ENCODE results near the gene C15orf39.
"Not testable (repeated sequence)": the region's sequence is repeated elsewhere in the genome, so short reads cannot be mapped to it uniquely, and the experiment has no call there.

C15orf39 gene

DNA sequence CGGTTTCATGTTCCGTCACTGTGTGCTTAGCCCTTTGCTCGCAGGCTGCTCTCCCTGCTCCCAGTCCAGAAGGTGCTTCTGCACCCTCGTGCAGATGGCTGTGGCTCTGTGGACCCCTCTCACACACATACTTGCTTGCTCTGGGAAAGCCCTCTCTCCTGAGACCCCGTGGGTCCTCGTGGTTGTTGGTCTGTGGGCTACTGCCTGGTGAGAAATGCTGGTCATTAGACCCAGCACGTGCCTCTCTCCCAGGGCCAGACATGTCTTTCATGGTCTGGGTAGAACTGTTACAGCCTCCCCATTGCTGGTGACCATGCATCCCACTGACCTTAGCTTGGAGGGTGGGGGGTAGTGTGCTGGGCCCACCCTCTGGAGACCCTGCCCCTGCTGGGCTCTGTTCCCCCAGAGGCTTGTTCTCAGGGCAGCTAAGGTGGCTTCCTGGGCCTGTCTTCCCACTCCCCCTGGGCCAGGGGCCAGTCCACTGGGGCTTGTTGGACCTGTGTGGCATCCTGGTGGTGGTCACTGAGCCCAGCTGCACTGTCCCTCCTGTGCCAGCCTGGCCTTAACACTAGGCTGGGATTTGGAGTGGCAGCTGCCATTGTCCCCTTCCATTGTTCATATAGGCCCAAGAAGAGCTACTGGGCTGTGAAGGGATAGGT is 10.6 kb downstream of the C15orf39 start:
- DNase-seq (ENCODE audit: low read depth), result no peak

DNA sequence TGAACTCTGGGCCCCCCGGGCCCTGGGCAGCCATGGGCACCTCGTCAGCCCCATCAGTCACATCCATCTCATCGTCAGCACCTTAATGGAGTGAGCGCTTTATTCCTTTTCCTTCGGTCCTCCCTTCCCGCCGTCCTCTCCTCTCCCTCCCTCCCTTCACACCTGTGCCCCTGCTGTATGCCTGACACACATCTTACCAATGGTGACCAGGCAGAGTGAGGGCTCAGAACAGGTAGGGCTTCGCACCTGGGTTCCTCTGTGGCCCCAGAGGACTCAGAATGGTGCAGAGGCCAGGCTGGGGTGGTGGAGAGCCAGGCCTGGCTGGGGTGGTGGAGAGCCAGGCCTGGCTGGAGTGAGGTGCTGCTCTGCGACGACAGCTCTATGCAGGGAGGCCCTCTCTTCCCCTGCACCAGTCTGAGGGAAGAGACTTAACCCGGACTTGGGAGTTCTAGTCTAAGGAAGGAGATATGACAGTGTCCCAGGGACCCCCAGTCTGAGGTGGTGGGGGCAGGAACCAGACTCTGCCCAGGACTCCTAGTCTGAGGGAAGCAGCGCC is 11.6 kb downstream of the C15orf39 start:
- no peak for DNase-seq (ENCODE audit: low read depth)

DNA sequence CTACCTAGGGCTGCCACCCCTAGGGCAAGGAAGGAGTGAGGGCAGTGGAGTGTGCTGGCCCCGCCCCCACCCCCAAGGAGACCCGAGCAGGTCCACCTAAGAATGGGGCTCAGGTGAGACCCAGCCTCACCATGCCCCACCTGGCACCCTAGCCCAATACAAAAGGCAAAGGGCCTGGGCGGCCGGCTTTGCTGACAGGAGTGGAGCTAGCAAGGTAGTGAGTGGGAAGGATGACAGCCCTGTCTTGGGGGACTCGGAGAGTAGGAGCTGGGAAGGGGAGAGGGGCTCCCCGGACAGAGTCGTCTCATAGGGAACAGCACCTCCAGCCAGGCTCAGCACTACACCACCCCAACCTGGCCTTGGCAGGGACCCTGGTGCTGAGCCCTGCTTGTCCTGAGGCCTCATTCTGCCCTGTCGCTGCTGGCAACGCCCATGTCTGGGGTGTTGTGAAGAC is 12.1 kb downstream of the C15orf39 start:
- DNase-seq (ENCODE audit: low read depth), result no peak

DNA sequence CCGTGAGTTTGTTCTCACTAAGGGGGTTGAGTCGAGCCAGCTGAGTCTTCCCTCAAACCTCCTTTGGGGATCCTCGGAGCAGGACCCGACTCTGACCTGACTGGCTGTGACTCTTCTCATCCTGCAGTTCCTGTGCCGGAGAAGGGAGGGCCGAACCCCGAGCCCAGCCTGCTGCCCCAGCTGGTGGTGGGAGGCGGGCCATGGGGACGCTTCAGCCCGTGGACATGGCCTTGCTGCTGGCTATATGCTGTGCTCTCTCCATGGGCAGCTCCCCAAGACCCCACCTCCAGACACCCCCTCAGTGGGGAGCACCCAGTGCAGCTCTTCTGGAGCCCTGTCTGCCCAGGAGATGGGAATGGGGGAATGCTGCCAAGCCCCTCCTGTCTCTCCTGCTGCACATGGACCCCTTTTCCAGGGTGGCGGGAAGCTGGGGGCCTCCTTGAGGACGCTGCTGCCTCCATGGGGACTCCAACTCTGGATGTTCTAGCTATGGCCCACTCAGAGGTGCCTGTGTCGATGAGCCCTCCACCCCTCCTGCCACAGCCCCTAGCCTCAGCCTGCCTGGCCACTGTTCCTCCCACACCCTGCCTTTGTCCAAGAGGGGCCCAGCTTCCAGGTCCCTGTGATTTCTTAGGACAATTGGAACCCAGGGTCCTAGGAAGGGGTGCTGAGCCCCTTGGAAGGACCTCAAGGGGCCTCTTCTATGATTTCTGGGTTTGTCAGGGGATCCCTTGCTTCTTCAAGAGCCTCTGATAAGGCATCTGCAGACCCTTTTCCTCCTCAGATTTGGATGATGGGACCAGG is 12.8 kb downstream of the C15orf39 start:
- no peak for DNase-seq (ENCODE audit: low read depth)

DNA sequence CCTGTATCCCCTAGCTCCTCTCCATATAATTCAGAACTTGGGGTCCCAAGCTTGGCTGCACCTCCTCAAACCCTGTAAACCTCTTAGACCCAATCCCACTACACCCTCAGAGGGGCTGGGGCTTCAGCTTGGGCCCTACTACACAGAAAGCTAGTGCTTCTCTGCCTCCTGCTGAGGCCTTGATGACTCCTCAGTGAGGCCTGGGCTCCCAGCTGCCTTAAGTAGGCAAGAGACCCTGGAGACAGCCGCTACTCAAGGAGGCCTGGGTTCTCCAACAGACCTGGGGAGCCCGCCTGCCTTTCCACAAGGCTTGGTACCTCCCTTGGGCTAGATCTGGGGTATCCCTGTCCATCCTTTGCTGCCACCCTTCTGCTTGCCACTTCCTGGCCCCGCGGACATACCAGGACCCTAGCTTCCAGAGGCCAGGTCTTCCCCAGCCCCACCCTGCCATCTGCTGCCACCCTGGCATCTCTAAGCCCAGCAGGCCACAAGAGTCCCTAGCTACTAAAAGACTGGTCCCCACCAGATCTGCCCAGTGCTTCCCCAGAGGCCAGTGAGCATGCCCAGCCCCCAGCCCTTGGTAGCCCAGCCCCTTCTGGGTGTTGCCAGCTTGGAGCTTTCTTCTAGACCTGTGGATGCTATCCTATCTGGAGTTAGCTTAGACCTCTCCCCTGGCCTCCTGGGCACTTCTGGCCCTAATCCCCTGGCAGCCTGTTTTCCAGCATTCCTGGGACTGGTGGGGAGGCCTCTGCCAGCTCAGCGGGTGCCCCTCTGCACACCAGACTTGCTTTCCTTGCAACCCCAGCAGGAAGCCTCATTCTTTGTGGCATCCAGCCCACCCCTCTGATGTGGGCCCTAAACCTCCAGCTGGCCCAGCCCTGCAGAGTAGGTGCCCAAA is 13.7 kb downstream of the C15orf39 start:
- DNase-seq (ENCODE audit: low read depth), result no peak

DNA sequence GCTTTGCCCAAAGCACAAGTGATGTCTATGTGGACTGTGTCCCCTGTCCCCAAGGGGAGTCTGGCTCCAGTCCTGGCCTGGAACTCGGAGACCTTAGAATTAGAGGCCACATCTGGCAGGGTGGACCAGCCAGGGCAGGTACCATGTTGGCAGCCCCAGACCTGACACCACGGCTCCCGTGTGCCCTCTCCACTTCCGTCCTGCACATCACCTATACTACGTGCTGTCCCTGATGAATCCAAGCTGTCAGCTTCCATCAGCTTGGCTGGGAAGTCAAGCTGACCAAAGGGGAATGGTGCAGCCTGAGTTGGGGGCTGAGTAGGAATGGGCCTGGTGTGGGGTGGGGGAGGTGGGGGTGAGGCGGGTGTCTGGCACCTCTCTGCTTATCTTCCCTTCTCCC is 15.3 kb downstream of the C15orf39 start:
- no peak for DNase-seq (ENCODE audit: low read depth)

DNA sequence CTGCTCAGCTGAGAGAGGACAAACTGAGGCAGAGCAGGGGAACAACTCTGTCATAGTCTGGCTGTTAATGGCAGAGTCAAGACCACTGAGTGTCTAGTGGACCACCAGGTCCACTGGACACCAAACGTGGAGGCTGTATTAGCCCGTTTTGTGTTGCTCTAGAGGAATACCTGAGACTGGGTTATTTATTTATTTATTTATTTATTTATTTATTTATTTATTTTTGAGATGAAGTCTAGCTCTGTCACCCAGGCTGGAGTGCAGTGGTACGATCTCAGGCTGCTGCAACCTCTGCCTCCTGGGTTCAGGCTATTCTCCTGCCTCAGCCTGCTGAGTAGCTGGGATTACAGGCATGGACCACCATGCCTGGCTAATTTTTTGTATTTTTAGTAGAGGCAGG is 15.9 kb downstream of the C15orf39 start:
- not testable (repeated sequence) for DNase-seq (ENCODE audit: low read depth)

DNA sequence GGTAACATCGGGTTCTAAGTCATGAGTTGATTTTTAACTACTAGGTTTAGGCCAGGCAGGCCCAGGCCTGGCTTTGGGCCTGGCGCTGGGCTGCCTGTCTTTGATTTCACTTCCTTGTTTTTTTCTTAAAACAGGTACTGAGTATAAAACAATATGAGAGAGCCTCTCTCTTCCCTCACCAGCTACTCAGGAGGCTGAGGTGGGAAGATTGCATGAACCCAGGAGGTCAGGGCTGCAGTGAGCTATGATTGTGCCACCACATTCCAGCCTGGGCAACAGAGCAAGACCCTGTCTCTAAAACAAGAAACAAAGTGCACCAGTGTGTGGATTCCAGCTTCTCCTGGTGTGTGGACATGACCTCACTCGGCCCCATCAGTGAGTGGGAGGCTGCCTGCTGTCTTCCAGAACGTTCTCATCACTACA is 17.8 kb downstream of the C15orf39 start:
- DNase-seq (ENCODE audit: low read depth), result not testable (repeated sequence)

DNA sequence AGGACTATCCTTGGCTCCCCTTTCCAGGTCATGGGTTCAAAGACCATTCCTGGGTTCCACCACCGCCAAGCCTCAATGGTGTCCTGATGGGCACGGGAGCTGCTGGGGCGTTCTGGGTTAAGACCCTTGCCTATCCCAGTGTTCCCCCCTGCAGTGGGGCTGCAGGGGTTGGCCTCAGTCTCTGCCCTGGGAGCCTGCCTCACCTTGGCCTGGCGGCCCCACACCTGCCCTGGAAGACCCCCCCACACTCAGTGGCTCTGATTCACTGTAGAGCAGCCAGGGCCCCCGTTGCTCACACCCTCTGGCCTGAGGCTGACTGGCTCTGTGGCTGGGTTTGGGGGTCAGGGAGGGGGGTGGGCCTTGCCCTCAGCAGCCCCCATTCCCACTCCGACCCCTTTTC is 22.0 kb downstream of the C15orf39 start:
- DNase-seq (ENCODE audit: low read depth), result no peak

DNA sequence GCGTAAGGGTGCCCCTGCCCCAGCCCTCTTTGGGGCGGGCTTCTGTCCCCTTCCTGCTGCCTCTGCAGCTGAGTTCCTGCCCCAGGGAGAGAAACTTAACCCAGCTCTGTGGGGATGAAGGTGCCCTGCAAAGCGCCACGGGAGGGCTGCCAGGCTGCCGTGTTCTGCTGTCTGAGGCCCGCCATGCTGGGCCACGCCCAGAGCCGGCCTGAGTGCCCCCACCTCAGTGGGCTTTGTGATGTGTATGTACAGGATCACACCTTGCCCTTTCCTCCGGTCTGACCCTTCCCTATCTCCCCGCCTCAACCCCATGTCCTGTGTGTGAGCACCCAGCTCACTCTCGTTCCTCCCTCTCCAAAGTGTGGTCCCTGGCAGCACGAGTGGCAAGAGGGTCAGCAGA is 22.6 kb downstream of the C15orf39 start:
- no peak for DNase-seq (ENCODE audit: low read depth)

DNA sequence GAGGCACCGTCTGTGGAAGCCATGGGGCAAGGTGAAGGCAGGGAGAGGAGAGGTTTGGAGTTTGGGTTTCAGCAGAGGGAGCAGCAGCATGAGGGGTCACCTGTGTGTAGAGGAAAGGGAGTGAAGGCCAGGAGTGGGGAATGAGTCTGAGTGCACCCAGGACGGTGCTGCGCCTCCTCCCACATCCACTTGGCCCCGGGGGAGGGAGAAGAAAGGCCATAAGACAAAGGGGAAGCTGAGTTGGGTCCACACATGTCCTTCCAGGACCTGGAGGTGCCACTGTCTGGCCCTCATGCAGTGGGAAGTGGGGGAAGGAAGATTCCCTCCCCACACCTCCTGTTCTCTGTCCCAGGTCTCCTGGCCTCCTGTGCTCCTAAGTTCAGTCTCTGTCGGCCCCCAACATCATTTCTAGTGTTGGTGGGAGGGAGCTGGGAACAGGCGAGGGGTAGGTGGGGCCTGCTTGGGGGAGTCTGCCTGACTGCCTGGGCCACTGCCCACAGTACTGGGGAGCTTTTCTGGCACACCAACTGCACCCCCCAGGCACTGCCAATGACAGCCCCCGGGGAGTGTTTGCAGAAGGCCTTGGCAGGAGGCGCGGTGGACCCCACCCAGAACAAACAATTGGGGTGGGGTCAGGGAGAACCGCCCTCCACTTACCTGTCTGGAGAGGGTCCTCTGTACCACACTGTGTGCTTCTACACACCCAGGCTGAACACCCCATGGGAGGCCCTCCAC is 23.6 kb downstream of the C15orf39 start:
- DNase-seq (ENCODE audit: low read depth), result not testable (repeated sequence)

DNA sequence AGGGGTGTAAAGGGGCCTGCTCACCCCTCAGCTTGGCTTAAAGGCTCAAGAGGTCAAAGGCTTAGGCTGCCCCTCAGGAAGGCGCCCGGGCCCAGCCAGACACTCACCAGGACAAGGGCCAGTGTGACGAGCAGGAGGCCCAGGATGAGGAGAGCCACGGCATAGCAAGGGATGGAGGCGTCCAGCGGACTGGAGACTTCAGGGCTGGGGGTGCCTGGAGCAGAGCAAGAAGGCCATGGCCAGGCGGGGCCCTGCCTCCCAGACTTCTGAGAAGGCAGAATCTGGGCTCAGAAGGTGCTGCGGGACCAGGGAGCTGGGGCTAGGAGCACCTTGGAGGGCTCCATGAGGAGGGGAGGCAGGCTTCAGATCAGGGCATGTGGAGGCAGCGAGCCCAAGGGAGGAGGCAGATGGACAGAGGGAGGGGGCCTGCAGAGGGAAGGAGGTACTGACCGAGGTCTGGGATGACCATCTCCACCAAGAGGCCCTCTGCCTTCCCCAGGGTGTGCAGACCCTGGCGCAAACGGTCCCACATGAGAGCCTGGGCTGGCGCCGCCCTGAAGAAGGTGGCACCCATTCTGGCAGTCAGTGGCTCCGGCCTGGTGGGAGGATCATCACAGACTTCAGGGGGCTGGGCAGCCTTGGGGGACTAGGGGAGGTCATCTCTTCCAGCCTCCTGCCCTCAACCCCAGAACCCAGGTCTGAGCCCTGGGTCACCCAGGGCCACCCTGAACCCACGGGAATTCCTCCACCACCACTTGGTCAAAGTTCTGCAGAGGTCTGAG is 24.5 kb downstream of the C15orf39 start:
- no peak for DNase-seq (ENCODE audit: low read depth)

DNA sequence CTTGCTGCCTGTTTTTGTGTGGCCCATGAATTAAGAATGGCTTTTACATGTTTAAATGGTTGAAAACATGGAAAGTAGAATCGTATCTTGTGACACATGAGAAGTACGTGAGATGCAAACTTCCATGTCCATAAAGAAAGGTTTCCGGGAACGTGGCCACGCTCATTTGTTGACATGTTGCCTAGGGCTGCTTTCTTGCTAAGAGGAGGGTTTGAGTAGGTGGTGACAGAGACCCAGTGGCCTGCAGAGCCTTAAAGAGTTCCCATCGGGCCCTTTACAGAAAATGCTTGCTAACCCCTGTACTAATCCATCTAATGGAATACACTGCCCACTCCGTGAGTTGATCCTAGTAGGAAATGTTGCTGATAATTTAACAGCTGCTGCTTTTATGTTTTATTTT is 25.4 kb downstream of the C15orf39 start:
- DNase-seq (ENCODE audit: low read depth), result not testable (repeated sequence)

DNA sequence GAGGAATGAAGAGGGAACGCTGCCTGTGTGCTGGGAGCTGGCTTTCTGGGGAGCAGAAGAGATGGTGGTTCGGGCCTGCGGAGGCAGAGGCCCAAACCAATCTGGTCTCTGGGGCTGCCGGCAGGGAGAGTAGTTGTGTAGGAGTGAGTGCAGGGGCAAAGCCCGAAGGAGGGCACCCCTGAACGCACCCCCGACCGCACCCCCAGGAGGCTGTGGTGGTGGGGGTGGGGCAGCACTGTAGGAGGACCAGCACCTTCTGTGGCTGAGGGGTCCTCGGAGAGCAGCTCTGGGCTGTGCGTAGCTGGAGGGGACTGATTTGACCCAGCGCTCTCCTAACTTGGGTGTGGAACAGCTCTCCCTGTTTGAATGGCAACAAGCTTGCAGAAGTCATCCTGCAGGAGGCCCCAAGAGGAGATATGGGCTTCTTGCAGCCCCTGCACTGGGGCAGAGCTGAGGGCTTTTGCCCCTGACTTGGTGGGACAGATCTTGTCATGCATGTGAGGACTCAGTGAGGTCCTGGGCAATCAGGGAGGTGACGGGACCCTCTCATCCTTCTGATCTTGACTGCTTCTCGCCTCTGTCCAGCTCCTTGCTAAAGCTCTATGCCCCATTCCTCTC is 26.1 kb downstream of the C15orf39 start:
- DNase-seq (ENCODE audit: low read depth), result no peak

DNA sequence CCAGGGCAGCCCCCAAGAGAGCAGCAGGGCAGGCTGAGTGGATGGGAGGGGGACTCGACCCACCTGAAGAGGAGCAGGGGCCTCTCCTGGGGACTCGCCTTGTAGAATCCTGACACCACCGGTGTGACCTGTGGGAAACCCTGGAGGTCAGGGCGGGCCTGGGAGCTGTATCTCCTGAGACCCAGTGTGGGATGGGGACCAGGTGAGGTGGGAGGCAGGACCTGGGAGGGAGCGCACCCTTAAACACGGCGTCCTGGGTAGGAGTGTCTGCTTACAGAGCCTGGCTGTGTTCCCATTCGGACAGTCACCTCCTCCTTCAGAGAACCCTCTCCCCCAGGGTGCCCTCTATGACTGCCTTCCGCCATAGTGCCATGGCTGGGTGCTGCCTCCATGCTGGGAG is 27.1 kb downstream of the C15orf39 start:
- DNase-seq (ENCODE audit: low read depth), result no peak

DNA sequence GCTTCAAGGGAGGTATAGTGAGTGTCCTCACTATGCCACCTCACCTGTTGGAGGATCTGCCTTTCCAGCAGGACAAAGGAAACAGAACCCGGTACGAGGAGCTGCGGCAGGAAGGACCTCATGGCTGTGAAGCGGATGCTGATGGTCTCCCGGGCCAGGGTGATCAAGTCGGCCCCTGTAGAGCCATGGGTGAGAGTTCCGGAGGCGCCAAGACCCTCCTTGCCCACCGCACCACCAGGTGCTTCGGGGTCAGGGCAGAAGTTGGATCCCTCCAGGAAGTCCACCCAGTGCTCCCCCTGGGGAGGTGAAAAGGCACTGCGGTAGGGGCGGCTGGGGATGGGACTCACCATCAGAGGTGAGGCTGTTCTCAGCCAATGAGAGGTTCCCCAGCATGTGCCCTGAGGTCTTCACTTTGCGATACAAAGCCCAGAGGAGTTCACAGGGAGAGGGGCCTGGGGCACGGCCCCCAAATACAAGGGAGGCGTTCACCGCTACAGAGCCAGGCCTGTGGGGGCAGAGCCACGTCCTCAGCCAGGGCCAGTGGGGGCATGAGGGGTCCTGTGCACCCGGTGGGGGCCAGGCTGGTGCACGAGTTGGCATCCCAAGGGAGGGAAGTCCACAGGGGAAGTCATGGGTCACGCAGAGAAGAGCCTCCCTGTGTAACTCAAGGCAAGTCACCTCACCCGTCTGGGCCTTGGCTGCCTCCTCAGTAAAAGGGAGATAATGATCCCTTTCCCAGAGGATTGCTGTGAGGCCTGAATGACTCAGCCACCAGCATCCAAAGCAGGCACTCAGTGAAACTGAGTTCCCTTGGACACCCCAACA is 27.7 kb downstream of the C15orf39 start:
- DNase-seq (ENCODE audit: low read depth), result no peak

DNA sequence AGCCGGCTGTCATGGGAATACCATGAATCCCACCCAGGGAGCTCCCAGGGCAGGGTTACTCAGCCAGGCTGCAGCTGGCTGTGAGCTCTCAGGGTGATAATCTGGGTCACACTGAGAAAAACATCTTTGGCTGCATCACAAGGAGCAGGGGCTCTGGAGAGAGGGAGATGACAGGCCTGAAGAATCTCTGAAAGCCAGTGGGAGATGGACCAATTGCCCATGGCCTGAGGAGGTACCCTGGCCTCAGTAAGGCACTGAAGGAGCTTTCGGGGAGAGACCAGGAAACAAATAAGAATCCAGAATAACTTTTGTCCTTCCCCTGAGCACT is 28.3 kb downstream of the C15orf39 start:
- DNase-seq (ENCODE audit: low read depth), result no peak

DNA sequence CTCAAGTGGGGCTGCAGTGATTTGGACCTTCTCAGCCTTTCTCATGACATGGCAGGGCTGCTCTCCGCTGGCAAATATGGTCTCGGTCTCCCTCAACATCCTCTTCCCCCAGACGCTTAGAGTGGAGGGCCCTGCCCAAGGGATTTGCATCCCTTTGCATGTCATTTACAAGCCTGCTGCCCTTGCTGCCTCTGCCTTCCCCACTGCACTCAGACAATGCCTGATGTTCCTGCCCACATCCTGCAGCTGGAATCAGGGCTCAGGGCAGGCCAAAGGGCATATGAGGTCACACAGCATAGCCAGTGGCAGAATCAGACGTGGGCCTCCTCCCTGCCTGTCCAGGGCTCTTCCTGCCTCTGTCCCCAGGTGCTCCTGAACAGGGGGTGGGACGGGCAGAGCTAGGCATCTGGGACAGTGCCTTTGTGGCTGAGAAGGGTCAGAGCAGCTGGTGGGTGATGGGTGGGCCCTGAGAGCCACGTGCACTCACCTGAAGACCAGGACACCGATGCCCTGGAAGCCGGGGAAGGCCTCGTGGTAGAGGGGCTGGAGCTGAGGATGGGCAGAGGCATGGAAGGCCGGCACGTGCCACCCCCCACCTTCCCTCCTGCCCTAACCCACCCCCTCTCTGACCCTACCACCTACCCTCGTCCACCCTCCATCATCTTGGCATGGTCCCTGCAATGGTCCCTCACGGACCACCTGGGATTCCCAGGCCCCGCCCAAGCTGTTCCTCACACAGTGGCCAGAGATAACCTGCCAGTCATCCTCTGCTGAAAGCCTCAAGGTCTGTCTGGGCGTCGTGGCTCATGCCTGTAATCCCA is 29.1 kb downstream of the C15orf39 start:
- no peak for DNase-seq (ENCODE audit: low read depth)

DNA sequence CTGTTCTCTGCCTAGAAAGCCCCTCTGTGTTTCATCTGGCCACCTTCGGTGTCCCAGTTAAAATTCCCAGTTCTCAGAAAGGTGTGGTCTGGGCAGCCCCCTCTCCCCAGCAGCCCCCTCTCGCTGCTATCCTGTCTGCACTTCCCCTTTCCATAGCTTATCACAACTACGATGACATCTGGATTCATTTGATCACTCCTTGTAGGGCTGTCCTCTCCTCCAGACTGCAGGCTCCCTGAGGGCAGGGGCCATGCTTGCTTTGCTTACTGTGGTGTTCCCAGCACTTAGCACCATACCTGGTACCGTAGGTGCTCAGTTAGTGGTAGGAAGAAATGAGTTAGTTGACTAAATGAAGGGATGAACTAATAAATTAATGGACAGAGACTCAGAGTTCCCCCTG is 30.2 kb downstream of the C15orf39 start:
- DNase-seq (ENCODE audit: low read depth), result no peak
